Kidney (tissue), 14 donors: ENCODE measurements around the gene CD46. TPM values are rescaled to one million over a fixed set of nuclear protein-coding genes. Genes with fewer than 3 reads are reported as not detected.

ENCODE experiments used
- DNase-seq, 5 donors: peaks; one replicate each; pipeline ENCODE4 v3.0.0-alpha.2; 2013 to 2020
- FAIRE-seq: peaks from 2 replicates; lab custom pipeline; 2012; peaks lifted over from hg19 to GRCh38; lab: Jason Lieb, UNC
- H3K27ac ChIP-seq, 2 donors: one replicate each; pipeline ENCODE4 v1.7.0; 2013; ENCODE audit warnings: low read depth in 2 of 2, low read length in 2 of 2, inconsistent platforms in 1 of 2
- H3K27me3 ChIP-seq: one replicate; pipeline ENCODE4 v1.7.1; 2013; ENCODE audit warnings: low read length, inconsistent platforms; ENCODE audit not compliant: control insufficient read depth, insufficient read depth
- H3K36me3 ChIP-seq, 3 donors: one replicate each; pipeline versions ENCODE4 v1.7.0 to v1.7.1; 2013; ENCODE audit warnings: low read length in 3 of 3, control low read depth in 1 of 3, inconsistent platforms in 1 of 3; ENCODE audit not compliant: insufficient read depth in 3 of 3, control insufficient read depth in 2 of 3
- H3K4me1 ChIP-seq, 3 donors: one replicate each; pipeline versions ENCODE4 v1.7.0 to v1.7.1; 2013; ENCODE audit warnings: low read length in 3 of 3, inconsistent platforms in 1 of 3, low read depth in 1 of 3; ENCODE audit not compliant: control insufficient read depth in 2 of 3, insufficient read depth in 2 of 3
- H3K4me3 ChIP-seq, 3 donors: one replicate each; pipeline versions ENCODE4 v1.7.0 to v1.8.1; 2013; ENCODE audit warnings: low read length in 3 of 3, control low read depth in 1 of 3, inconsistent platforms in 1 of 3
- H3K9ac ChIP-seq, 3 donors: one replicate each; pipeline versions ENCODE4 v1.7.0 to v1.7.1; 2013; ENCODE audit warnings: low read length in 3 of 3, control low read depth in 1 of 3, inconsistent platforms in 1 of 3
- H3K9me3 ChIP-seq, 3 donors: one replicate each; pipeline versions ENCODE4 v1.7.0 to v1.7.1; 2013; ENCODE audit warnings: low read length in 3 of 3, control low read depth in 1 of 3, inconsistent platforms in 1 of 3; ENCODE audit not compliant: control insufficient read depth in 2 of 3, insufficient read depth in 1 of 3
- intact Hi-C: fragments of 100-400 bp; cut with DNase I; formaldehyde crosslinking; loops from one replicate; pipeline ENCODE4 v1.11.1; 2022
- polyA plus RNA-seq: library from polyadenylated mRNA; stranded (reverse); fragments of 350-450 nt; fragmentation: Illumina TruSeq; extraction: RNeasy Lipid Tissue Mini Kit (QIAGEN cat#74804); gene quantifications from one replicate; pipeline ENCODE4 v1.2.3, GENCODE V29; 2014; ENCODE audit warnings: low read depth, low replicate concordance; ENCODE audit not compliant: insufficient read depth
- total RNA-seq: library from RNA; stranded (reverse); fragmentation: NEBNext Ultra II Directional; extraction: Animal tissue kit (Norgen Biotek cat#: 25700); gene quantifications from one replicate; pipeline ENCODE4 v1.2.1, GENCODE V29; 2021
- TF ChIP-seq, protein P1 (sequence below): IDR thresholded peaks from 3 replicates; pipeline ENCODE4 v1.5.1; 2012; ENCODE audit warnings: mild to moderate bottlenecking, moderate library complexity, borderline replicate concordance; ENCODE audit not compliant: insufficient read depth; ENCODE audit errors: extremely low read depth
- donor health status: control.
- donor health status: control.
- donor health status: control.
- donor health status: control.
- donor health status: control.
- donor health status: DM: yes; HTN: yes; CAD: no.
- donor health status: Normal renal cell carcinoma (clear cell type).

The CD46 gene
- total and polyA plus RNA-seq, 2 donors from 2014 or later, result 119 to 269 TPM

DNA sequence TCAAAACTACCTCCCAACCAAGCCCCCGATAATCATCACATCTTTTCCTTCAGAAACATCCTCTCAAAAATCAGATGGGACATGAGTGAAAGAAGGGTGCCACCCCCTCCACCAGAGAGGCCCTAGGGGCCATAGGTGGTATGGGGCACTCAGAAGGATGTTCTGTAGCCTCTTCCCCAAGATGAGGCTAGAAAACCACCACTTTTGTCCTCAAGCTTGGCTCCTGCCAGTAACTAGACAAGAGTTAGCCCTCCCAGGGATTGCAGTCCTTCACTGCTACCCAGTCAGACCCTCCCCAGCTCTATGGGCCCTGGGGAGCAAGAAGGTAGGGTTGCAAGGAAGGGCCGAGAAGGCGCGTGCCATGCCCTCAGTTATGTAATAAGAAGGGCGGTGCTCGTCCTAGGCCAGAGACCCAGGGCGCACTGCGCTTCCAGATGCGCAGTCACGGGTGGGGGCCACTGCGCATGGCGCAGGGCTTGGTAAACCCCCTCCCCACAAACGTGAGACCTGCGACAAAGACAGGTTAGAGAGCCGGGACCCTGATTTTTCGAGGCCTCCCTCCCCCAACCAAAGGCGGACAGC, 69.7 kb downstream of the CD46 start:
- Histone ChIP-seq H3K4me1 (peaks cover 4 to 73% (median 38%) of the 10 kb centered on the region in 3 donors), H3K27me3 (no peaks in the 10 kb centered on the region), H3K9me3 (no peaks in the 10 kb centered on the region), H3K36me3 (peaks cover 0 to 27% (median 18%) of the 10 kb centered on the region in 3 donors), H3K27ac (peak overlapping the region; percentile 94 to 99), H3K9ac (peak overlapping the region in 2 of 3 donors; percentile 88 to 97), H3K4me3 (peak overlapping the region in 2 of 3 donors; percentile 92 to 93)
- FAIRE-seq (no peak), DNase-seq (no peak)
- TF ChIP-seq, protein P1, sequence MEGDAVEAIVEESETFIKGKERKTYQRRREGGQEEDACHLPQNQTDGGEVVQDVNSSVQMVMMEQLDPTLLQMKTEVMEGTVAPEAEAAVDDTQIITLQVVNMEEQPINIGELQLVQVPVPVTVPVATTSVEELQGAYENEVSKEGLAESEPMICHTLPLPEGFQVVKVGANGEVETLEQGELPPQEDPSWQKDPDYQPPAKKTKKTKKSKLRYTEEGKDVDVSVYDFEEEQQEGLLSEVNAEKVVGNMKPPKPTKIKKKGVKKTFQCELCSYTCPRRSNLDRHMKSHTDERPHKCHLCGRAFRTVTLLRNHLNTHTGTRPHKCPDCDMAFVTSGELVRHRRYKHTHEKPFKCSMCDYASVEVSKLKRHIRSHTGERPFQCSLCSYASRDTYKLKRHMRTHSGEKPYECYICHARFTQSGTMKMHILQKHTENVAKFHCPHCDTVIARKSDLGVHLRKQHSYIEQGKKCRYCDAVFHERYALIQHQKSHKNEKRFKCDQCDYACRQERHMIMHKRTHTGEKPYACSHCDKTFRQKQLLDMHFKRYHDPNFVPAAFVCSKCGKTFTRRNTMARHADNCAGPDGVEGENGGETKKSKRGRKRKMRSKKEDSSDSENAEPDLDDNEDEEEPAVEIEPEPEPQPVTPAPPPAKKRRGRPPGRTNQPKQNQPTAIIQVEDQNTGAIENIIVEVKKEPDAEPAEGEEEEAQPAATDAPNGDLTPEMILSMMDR, result no peak
- intact Hi-C loops, result no loop called here

GRCh38 chr1:207822124-207822601, 70.3 kb downstream of the CD46 start:
- DNase-seq, result no peak
- Histone ChIP-seq H3K9ac (peak overlapping the region in 2 of 3 donors; percentile 88 to 97), H3K36me3 (peaks cover 0 to 21% (median 12%) of the 10 kb centered on the region in 3 donors), H3K27ac (peak overlapping the region; percentile 94 to 99), H3K4me1 (peaks cover 4 to 73% (median 38%) of the 10 kb centered on the region in 3 donors), H3K9me3 (no peaks in the 10 kb centered on the region), H3K27me3 (no peaks in the 10 kb centered on the region), H3K4me3 (peak overlapping the region in 2 of 3 donors; percentile 92 to 93)
- intact Hi-C loops, result no loop called here
- TF ChIP-seq, protein P1, result no peak
- no peak for FAIRE-seq

DNA sequence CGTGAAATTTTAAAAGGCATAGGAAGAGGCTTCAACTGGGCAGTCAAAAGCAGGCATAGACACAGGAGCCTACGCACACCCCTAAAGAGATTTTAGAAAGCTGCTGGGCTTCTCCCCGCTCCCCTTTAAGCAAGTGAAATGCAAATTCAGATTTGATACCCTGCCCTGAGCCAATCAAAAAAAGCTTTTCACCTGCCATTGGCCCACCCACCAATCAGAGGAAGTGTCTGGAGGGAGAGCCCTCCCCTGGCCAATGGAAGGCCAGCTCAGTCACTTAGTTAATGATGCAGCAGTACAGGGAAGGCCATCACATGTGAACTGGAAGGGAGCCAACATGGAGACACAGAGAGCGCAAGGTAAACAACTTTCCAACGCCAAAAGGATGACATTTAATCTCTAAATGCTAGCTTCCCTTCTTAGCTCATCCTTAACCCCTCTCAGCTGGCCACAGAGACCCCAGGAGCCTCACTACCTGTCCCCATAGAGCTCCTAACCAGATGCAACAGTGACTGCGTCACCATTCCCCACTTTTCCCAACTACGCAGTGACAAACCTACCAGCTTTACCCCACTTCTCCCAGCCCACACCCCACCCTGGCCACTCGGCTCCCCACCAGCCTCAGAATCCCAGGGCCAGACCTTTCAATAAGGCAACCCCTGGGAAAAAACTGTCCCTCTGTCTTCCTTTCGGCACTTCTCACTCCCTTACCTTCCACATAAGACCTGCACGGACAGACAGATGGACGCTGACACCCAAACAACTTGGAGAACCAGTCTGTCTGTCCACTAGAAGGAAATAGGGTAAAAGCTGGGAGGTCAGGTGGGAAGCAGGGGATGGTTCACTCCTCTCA, 71.0 kb downstream of the CD46 start:
- no peaks in the 10 kb centered on the region for H3K9me3 ChIP-seq
- DNase-seq (peak in 4 of 5 donors; percentile 31 to 92 (median 55)), FAIRE-seq (peak; percentile 76)
- no peaks in the 10 kb centered on the region for H3K27me3 ChIP-seq
- H3K4me3 ChIP-seq, result peak overlapping the region; percentile 26 to 93 (median 92)
- H3K27ac ChIP-seq, result peak overlapping the region; percentile 94 to 99
- H3K9ac ChIP-seq, result peak overlapping the region in 2 of 3 donors; percentile 88 to 98
- H3K4me1 ChIP-seq, result peaks cover 4 to 71% (median 40%) of the 10 kb centered on the region in 3 donors
- intact Hi-C loops, result no loop called here
- H3K36me3 ChIP-seq, result peaks cover 0 to 14% (median 6%) of the 10 kb centered on the region in 3 donors
- TF ChIP-seq, protein P1, result no peak
